Activated CD4-positive, alpha-beta T cell treated with anti-CD3 and anti-CD28 coated beads, Interleukin-2, amount 50 U/mL, for 48 hours (primary cell): ENCODE data around the gene BCAS4.

Experiments used
- DNase-seq, 2 experiments: peaks; one replicate each; pipeline ENCODE4 v3.0.0-alpha.2; 2020

The BCAS4 gene

DNA sequence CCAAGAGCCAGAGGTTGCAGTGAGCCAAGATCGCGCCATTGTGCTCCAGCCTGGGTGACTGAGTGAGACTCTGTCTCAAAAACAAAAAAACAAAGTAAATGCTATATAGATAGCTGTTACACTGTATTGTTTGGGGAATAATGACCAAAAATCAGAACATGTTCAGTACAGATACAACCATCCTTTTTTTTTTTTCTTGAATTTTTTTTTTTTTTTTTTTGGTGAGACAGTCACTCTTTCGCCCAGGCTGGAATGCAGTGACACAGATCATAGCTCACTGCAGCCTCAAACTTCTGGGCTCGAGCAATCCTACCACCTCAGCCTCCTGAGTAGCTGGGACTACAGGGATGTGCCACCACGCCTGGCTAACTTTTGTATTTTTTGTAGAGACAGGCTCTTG, 63.7 kb downstream of the BCAS4 start:
- DNase-seq: no peak

DNA sequence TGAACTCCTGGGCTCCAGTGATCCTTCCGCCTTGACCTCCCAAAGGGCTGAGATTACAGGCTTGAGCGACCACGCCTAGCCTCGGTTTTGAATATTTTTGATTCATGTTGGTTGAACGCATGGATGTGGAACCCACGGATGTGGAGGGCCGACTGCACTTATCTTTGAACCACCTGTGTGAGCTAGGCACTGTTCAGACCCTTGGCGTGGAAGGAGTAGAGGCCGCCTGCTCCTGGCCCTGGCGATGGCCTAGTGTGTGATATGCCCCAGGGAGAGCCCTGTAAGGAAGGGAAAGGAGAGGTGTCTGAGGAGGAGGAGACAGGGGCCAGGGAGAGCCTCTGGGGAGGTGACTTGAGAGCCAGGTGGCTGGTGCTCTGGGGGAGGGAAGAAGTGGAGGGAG, 64.3 kb downstream of the BCAS4 start:
- DNase-seq: no peak

GRCh38 chr20:50861012-50861411, 66.2 kb downstream of the BCAS4 start:
- no peak for DNase-seq

GRCh38 chr20:50862546-50862945, 67.7 kb downstream of the BCAS4 start:
- DNase-seq: no peak

- no peak for DNase-seq
Measured at GRCh38 chr20:50865114-50865513, 70.3 kb downstream of the BCAS4 start.

DNA sequence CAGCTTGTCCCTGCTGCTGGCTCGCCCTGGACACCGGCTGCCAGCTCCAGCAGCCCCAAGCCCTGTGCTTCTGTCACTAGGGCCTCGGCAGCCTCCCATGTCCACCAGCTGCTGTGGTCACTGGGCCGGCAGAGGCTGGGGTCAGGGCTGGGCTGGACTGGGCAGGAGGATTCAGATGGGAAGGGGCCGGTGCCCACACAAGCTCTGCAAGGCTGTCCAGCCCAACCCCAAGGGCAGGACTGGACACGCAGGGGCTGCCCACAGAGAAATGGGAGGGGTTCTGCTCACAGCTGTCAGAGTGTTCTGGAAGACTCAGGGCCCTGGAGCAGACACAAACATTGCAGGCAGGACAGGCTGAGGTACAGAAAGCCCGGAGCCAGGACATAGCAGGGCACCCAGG, 70.7 kb downstream of the BCAS4 start:
- DNase-seq: no peak

- no peak for DNase-seq
Measured at GRCh38 chr20:50866036-50866685, 71.3 kb downstream of the BCAS4 start.

DNA sequence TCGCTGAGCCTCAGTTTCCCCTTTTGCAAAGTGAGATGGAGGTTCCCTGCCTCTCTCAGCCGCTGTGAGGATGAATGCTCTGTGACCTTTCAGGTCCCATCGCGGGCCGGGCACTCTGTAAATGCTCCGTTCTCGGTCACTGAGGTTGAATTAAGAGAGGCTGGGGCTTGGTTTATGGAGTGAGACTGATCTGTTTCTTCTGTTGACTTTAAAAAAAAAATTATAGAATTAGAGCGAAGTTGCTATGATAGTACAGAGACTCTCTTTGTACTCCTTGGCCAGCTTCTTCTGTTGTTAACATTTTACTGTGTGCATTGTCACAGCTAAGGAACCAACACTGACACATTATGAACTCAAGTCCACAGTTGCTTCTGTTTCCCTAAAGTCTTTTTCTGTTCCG, 72.0 kb downstream of the BCAS4 start:
- DNase-seq: no peak

GRCh38 chr20:50867805-50868204, 72.9 kb downstream of the BCAS4 start:
- no peak for DNase-seq

- no peak for DNase-seq
Measured at GRCh38 chr20:50868509-50869495, 73.9 kb downstream of the BCAS4 start.

- DNase-seq: no peak
Measured at GRCh38 chr20:50870561-50871161, 75.8 kb downstream of the BCAS4 start.

- DNase-seq: no peak
Measured at GRCh38 chr20:50872560-50873425, 77.9 kb downstream of the BCAS4 start.

GRCh38 chr20:50873585-50873984, 78.7 kb downstream of the BCAS4 start:
- no peak for DNase-seq

DNA sequence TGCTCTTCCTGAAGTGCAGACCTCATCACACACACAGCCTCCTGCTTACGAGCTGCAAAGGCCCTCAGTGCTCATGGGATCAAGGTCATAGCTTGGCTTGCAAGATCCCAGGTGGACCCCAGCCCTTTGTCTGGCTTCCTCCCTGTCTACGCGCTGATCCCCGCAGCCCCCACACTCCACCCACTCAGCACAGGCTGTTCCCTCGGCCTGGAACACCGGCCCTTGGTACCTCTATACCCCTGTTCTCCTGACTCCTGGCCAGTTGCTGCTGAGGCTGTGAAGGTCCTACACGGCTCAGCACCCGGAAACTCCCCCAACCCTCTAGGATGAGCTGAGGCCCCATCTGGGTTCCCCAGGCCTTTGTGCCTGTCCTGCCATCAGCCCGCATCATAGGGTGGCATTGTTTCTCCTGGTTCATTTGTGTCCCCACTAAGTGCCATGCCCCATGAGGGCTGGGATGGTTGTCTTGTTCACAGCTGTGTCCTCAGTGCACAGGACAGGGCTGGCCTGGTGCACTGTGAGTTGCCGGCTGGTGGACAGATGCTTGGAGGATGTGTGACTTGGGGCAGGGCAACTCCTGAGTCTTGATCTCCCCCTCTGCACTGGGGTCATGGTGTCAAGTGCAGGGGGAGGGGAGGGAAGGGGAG, 79.4 kb downstream of the BCAS4 start:
- DNase-seq: no peak

DNA sequence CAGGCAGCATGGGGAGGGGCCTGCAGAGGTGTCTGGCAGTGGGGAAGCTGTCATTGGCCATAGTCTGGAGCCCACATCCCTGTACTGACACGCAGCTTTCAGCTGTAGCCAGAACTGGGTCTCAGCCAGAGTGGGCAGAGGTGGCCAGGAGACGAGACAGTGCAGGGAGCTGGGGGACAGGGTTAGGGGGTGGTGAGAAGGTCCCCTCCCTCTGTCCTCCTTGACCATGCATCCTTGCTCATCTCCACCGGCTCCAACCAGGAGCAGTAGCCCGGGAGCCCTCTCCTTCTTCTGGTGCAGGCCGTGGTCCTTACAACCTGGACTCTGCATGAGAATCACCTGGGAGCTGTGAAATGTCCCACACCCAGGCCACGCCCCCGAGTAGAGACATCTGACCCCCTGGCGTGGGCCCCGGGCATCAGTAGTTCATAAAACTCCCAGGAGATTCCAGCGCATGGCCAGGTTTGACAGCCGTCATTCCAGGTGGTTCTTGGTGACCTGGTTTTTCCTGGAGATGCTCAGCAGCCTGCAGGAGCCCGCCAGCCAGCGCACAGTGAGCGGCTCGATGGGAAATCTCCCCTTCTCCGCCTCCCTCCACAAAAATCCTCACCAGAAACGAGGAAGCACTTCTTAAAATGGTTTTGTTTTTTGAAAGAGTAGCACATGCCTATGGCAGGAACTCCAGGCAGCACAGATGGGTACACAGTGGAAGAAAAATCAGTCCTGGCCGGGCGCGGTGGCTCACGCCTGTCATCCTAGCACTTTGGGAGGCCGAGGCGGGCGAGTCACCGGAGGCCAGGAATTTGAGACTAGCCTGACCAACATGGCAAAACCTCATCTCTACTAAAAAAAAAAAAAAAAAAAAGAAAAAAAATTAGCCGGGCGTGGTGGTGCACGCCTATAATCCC, 80.2 kb downstream of the BCAS4 start:
- no peak for DNase-seq

DNA sequence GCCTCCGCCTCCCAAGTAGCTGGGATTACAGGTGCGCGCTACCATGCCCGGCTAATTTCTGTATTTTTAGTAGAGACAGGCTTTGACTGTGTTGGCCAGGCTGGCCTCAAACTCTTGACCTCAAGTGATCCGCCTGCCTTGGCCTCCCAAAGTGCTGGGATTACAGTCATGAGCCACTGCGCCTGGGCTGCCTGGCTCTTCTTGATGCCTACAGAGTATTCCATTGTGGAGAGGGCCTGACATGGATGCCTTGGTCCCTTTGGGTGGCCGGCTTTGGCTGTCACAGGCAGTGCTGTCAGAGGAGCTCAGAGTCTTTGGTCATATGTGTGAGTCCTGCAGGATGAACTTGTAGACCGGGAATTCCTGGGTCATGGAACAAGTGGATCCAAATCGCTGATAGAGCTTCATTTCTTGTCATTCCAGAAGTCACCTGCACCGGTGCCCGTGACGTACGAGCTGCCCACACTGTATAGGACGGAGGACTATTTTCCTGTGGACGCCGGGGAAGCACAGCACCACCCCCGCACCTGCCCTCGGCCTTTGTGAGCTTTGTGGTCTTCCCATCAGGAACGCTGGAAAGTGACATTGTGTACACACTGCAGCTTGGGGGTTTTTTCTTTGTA, 81.3 kb downstream of the BCAS4 start:
- DNase-seq: no peak

- DNase-seq: no peak
Measured at GRCh38 chr20:50876816-50877215, 82.0 kb downstream of the BCAS4 start.

GRCh38 chr20:50877232-50877743, 82.4 kb downstream of the BCAS4 start:
- no peak for DNase-seq

DNA sequence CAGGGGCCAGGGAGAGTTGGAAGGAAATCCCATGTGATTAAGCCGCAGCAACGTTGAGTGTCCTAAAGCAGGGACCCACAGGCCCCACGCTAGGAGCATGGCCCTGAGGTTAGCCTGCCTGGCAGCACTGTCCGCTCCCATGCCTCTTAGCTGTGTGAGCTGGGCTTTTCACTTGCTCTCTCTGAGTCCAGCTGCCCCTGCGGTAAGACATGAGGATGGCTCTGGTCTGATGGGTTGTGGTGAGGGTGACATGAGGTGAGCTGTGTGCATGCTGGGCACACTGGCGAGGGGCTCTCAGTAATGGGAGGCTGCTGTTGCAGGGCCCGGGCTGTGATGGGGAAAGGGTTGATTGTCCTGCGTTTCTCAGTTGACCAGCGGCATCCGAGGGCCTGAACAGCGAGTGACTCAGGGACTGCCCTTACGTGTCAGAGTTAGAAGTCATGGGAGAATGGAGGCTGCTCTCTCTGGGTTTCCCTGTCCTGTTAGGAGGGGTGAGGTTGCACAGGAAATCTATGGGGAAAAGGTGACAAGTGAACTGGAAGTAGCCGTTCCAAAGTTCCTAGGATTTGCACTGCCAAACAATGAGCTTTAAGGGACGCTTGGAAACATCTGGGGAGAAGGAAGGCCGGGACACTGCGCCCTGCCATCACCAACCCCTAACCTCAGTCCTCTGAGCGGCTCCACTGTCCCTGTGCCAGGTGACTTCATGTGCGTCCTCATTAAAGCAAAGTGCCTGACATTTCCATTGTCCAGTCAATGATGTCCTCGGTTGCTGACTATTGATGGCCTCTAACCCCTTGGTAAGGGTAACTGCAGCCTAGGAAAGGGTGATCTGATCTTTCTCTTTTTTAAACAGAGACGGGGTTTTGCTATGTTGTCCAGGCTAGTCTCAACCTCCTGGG, 85.0 kb downstream of the BCAS4 start:
- no peak for DNase-seq
